Smooth muscle cell (in vitro differentiated cells): ENCODE results near the gene AUNIP. TPM values are rescaled to one million over a fixed set of nuclear protein-coding genes. Genes with fewer than 3 reads are reported as not detected.

Source experiments
- DNase-seq: peaks from one replicate; lab custom pipeline; 2025; ENCODE audit not compliant: unreplicated experiment; lab: John Stamatoyannopoulos, UW
- H2AFZ ChIP-seq: fragments of 200-600 bp; sonication (generic); 2 replicates; pipeline ENCODE4 v1.6.0; 2016; ENCODE audit warnings: antibody characterized with exemption, low read depth, mild to moderate bottlenecking
- H3F3A ChIP-seq: fragments of 200-600 bp; sonication (generic); 2 replicates; pipeline ENCODE4 v1.6.0; 2017; ENCODE audit warnings: antibody characterized with exemption, low read depth
- H3K27ac ChIP-seq: fragments of 200-600 bp; sonication (generic); 2 replicates; pipeline ENCODE4 v1.5.1; 2016; ENCODE audit warnings: low read depth, mild to moderate bottlenecking
- H3K27me3 ChIP-seq: fragments of 200-600 bp; sonication (generic); 2 replicates; pipeline ENCODE4 v1.6.1; 2016; ENCODE audit warnings: low read depth, mild to moderate bottlenecking
- H3K36me3 ChIP-seq: fragments of 200-600 bp; sonication (generic); 2 replicates; pipeline ENCODE4 v1.5.1; 2016; ENCODE audit warnings: low read depth
- H3K4me1 ChIP-seq: fragments of 200-600 bp; sonication (generic); 2 replicates; pipeline ENCODE4 v1.5.1; 2016; ENCODE audit warnings: low read depth
- H3K4me2 ChIP-seq: fragments of 200-600 bp; sonication (generic); 2 replicates; pipeline ENCODE4 v1.6.0; 2016; ENCODE audit warnings: mild to moderate bottlenecking
- H3K4me3 ChIP-seq: fragments of 200-600 bp; sonication (generic); 2 replicates; pipeline ENCODE4 v1.5.1; 2016; ENCODE audit warnings: mild to moderate bottlenecking
- H3K79me2 ChIP-seq: fragments of 200-600 bp; sonication (generic); 2 replicates; pipeline ENCODE4 v1.6.0; 2016; ENCODE audit warnings: low read depth, mild to moderate bottlenecking
- H3K9ac ChIP-seq: fragments of 200-600 bp; sonication (generic); 2 replicates; pipeline ENCODE4 v1.6.0; 2016; ENCODE audit warnings: low read depth
- H3K9me3 ChIP-seq: fragments of 200-600 bp; sonication (generic); replicated peaks from 2 replicates; pipeline ENCODE4 v1.5.1; 2016; ENCODE audit warnings: low read depth
- H4K20me1 ChIP-seq: fragments of 200-600 bp; sonication (generic); 2 replicates; pipeline ENCODE4 v1.6.0; 2016; ENCODE audit warnings: low read depth
- WGBS: methylation state at CpG from one replicate; pipeline ENCODE4 v1.1.7; 2016; ENCODE audit warnings: low lambda C conversion rate; 5-methylcytosine and 5-hydroxymethylcytosine counted together
- polyA plus RNA-seq: library from polyadenylated mRNA; unstranded; fragments of >200 nt; fragmentation: Nextera tagmentation; extraction: Ambion mirVana; gene quantifications from 2 replicates; pipeline ENCODE4 v1.2.1, GENCODE V29; 2016
- total RNA-seq: library from RNA; depleted of rRNA; stranded (reverse); fragments of >200 nt; gene quantifications from 2 replicates; pipeline ENCODE4 v1.2.3, GENCODE V29; 2014
- TF ChIP-seq, protein P1 (sequence below): fragments of 200-600 bp; sonication (generic); IDR thresholded peaks from 2 replicates; pipeline ENCODE4 v1.5.1; 2017; ENCODE audit warnings: borderline replicate concordance, mild to moderate bottlenecking, antibody characterized with exemption; ENCODE audit not compliant: insufficient read depth, poor library complexity, severe bottlenecking

The AUNIP gene
- total and polyA plus RNA-seq, 2 experiments from 2014 or later, result 0.18 to 1.3 TPM

DNA sequence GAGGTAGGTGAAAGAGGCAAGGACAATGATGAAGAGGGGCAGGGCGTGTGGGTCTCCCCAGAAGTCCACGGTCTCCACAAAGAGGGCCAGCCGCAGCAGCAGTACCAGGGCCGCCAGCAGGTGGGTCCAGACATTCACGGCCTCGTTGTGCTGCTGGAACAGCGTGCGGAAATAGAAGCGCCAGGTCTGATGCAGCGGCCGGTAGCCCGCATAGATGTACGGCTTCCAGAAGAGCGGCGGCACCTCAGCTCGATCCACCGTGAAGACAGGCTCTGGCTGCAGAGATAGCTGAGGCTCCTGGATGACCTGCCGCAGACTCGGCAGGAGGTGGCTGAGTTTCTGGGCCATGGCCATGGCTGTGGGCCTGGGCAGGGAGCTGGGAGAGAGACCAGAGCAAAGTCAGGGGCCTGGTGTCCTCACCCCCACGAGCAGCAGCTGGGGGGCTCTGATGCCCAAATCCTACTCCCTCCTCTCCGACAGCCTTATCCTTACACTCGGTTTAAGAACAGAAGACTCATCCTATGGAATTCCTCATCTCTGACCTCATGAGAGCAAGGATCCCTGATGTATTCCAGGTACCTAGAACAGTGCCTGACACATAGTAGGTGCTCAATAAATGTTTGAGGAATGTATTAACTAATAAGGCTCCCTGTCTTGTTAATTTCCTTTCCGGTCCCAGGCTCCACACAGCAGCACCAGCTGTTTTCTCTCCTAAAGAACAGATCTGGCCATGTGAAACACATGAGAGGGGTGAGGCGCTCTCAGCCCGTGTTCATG is 4.4 kb upstream of the AUNIP start:
- no peak overlapping the region for H3K9ac ChIP-seq
- DNase-seq, result no peak
- no peaks in the 10 kb centered on the region for H3K9me3 ChIP-seq
- H3K36me3 ChIP-seq, result no peaks in the 10 kb centered on the region
- 97% methylated on average over 25 of the region's 25 CpGs for WGBS
- H2AFZ ChIP-seq, result no peak overlapping the region
- H3K4me1 ChIP-seq, result peaks cover 4% of the 10 kb centered on the region
- TF ChIP-seq, protein P1, sequence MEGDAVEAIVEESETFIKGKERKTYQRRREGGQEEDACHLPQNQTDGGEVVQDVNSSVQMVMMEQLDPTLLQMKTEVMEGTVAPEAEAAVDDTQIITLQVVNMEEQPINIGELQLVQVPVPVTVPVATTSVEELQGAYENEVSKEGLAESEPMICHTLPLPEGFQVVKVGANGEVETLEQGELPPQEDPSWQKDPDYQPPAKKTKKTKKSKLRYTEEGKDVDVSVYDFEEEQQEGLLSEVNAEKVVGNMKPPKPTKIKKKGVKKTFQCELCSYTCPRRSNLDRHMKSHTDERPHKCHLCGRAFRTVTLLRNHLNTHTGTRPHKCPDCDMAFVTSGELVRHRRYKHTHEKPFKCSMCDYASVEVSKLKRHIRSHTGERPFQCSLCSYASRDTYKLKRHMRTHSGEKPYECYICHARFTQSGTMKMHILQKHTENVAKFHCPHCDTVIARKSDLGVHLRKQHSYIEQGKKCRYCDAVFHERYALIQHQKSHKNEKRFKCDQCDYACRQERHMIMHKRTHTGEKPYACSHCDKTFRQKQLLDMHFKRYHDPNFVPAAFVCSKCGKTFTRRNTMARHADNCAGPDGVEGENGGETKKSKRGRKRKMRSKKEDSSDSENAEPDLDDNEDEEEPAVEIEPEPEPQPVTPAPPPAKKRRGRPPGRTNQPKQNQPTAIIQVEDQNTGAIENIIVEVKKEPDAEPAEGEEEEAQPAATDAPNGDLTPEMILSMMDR, result no peak
- no peak overlapping the region for H3K27ac ChIP-seq
- H3F3A ChIP-seq, result peaks cover 9% of the 10 kb centered on the region
- H3K27me3 ChIP-seq, result no peaks in the 10 kb centered on the region
- no peak overlapping the region for H3K4me3 ChIP-seq
- no peak overlapping the region for H3K4me2 ChIP-seq
- H4K20me1 ChIP-seq, result no peaks in the 10 kb centered on the region
- no peaks in the 10 kb centered on the region for H3K79me2 ChIP-seq

DNA sequence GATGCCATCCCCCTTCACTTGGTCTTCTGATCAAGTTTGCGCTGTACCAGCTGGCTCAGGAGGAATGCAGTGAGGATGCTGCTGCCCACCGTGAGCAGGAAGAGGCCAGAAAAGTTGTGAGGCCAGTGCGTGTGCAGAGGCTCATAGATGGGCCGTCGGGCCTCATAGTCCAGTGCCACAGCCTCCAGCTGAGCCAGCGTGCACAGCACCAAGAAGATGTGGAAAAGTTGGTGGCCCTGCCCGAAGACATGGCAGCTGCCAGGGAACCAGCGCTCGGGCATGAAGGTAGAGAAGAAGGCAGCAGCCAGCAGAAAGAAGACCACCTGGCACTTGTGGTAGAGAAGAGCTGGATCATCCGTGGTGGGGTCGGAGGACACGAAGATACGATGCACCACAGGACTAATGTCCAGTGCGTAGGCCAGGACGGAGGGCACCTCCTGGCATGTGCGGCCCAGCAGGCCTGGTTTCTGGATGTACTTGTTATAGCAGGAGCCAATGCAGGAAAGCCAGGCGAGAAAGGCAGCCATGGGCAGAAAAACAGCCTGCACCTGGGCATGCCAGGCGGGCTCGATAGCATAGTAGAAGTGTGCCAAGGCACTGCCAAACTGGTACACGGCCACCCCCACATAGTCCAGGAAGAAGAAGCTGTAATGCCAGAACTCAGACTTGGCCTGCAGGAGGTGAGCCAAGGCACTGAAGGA is 3.7 kb upstream of the AUNIP start:
- no peak overlapping the region for H3K4me3 ChIP-seq
- H3K9me3 ChIP-seq, result no peaks in the 10 kb centered on the region
- WGBS, result 97% methylated on average over 20 of the region's 20 CpGs
- H3K9ac ChIP-seq, result no peak overlapping the region
- H2AFZ ChIP-seq, result no peak overlapping the region
- H3K4me2 ChIP-seq, result no peak overlapping the region
- H3K36me3 ChIP-seq, result no peaks in the 10 kb centered on the region
- no peak overlapping the region for H3K27ac ChIP-seq
- TF ChIP-seq, protein P1, result no peak
- no peaks in the 10 kb centered on the region for H3K79me2 ChIP-seq
- H4K20me1 ChIP-seq, result no peaks in the 10 kb centered on the region
- peaks cover 9% of the 10 kb centered on the region for H3F3A ChIP-seq
- no peak for DNase-seq
- H3K4me1 ChIP-seq, result peaks cover 9% of the 10 kb centered on the region
- H3K27me3 ChIP-seq, result no peaks in the 10 kb centered on the region

DNA sequence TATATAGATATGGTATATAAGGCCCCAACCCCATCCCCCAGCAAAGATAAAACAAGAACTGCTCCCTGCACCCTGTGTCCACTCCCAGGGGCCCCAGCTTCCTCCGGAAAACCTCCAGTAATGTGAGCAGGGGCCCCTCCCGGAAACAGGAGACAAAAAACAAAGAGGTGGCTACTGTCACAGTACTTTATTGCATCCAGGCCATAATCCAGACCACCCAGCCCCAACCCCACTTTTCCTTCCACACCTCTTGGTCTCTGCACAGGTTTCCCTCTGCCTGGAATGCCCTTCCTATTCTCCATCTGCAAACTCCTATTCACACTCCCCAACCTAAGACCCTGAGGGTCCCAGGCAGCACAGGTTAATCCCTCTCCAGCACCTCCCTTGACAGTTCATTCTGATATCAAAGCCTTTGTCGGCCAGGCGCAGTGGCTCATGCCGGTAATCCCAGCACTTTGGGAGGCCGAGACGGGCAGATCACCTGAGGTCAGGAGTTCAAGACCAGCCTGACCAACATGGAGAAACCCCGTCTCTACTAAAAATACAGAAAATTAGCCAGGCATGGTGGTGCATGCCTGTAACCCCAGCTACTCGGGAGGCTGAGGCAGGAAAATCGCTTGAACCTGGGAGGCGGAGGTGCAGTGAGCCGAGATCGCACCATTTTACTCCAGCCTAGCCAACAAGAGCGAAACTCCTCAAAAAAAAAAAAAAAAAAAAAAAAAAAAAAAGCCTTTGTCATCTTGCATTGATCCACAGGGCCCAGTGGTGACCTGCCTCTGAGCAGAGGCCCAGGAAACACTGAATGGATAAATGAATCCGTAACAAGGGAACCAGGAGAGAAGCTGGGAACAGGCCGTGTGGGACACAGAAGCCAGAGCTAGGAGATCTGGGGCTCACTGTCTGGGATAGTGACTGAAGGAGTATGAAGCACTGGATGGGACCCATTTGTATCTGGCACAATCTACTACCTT is 2.3 kb upstream of the AUNIP start:
- 79% methylated on average over 15 of the region's 16 CpGs for WGBS
- TF ChIP-seq, protein P1, result no peak
- Histone ChIP-seq H3K27ac (no peak overlapping the region), H3F3A (peaks cover 9% of the 10 kb centered on the region), H3K4me1 (peaks cover 9% of the 10 kb centered on the region), H3K36me3 (no peaks in the 10 kb centered on the region), H4K20me1 (no peaks in the 10 kb centered on the region), H3K79me2 (no peaks in the 10 kb centered on the region), H3K4me2 (no peak overlapping the region), H3K9ac (no peak overlapping the region), H3K9me3 (no peaks in the 10 kb centered on the region), H2AFZ (no peak overlapping the region), H3K4me3 (no peak overlapping the region), H3K27me3 (no peaks in the 10 kb centered on the region)
- DNase-seq, result no peak
